Measurements from ENCODE around the gene MIPOL1.
"Not testable (repeated sequence)": the region's sequence is repeated elsewhere in the genome, so short reads cannot be mapped to it uniquely, and the experiment has no call there.

Gene MIPOL1

GRCh38 chr14:37551119-37551518 lies 353.4 kb downstream of the MIPOL1 start:
- TF ChIP-seq CTCF (IDR thresholded peaks at IDR 0.05; ENCODE audit: extremely low read depth, insufficient read depth, missing control alignments) = no peak
- in situ Hi-C loops (cut with MboI; ENCODE audit: low pct_unique_long_range_greater_than_20kb, low sequenced_read_pairs, unreplicated experiment) = no loop called here
- DNase-seq (ENCODE audit: low spot score) = no peak

- no peak for TF ChIP-seq CTCF (IDR thresholded peaks at IDR 0.05; ENCODE audit: extremely low read depth, insufficient read depth, missing control alignments)
- in situ Hi-C loops (cut with MboI; ENCODE audit: low pct_unique_long_range_greater_than_20kb, low sequenced_read_pairs, unreplicated experiment) = no loop called here
- no peak for DNase-seq (ENCODE audit: low spot score)
These were observed 356.3 kb downstream of the MIPOL1 start for GRCh38 chr14:37553935-37554550.

GRCh38 chr14:37555596-37555995 lies 357.9 kb downstream of the MIPOL1 start:
- in situ Hi-C loops (cut with MboI; ENCODE audit: low pct_unique_long_range_greater_than_20kb, low sequenced_read_pairs, unreplicated experiment); DNase-seq (ENCODE audit: low spot score): not testable (repeated sequence)

- no peak for TF ChIP-seq CTCF (IDR thresholded peaks at IDR 0.05; ENCODE audit: extremely low read depth, insufficient read depth, missing control alignments)
- in situ Hi-C loops (cut with MboI; ENCODE audit: low pct_unique_long_range_greater_than_20kb, low sequenced_read_pairs, unreplicated experiment) = no loop called here
- DNase-seq (ENCODE audit: low spot score) = no peak
These were observed 361.0 kb downstream of the MIPOL1 start for GRCh38 chr14:37558740-37559139.

GRCh38 chr14:37559386-37559785 lies 361.6 kb downstream of the MIPOL1 start:
- TF ChIP-seq CTCF (IDR thresholded peaks at IDR 0.05; ENCODE audit: extremely low read depth, insufficient read depth, missing control alignments) = no peak
- DNase-seq (ENCODE audit: low spot score) = no peak
- in situ Hi-C loops (cut with MboI; ENCODE audit: low pct_unique_long_range_greater_than_20kb, low sequenced_read_pairs, unreplicated experiment) = no loop called here

GRCh38 chr14:37563189-37563588 lies 365.5 kb downstream of the MIPOL1 start:
- no peak for TF ChIP-seq CTCF (IDR thresholded peaks at IDR 0.05; ENCODE audit: extremely low read depth, insufficient read depth, missing control alignments)
- in situ Hi-C loops (cut with MboI; ENCODE audit: low pct_unique_long_range_greater_than_20kb, low sequenced_read_pairs, unreplicated experiment) = no loop called here
- no peak for DNase-seq (ENCODE audit: low spot score)

GRCh38 chr14:37565550-37565949 lies 367.8 kb downstream of the MIPOL1 start:
- no peak for TF ChIP-seq CTCF (IDR thresholded peaks at IDR 0.05; ENCODE audit: extremely low read depth, insufficient read depth, missing control alignments)
- in situ Hi-C loops (cut with MboI; ENCODE audit: low pct_unique_long_range_greater_than_20kb, low sequenced_read_pairs, unreplicated experiment) = no loop called here
- DNase-seq (ENCODE audit: low spot score) = no peak

All from GM13977 (cell line).